Measurements from ENCODE around the gene SYNM.
"Not testable (repeated sequence)": the region's sequence is repeated elsewhere in the genome, so short reads cannot be mapped to it uniquely, and the experiment has no call there.

Gene SYNM

GRCh38 chr15:99104788-99105513 is at the start of gene SYNM:
SYNM (plus strand) TSS chr15:99105080; CDS start chr15:99105200, 120 bp downstream.
- DNase-seq (ENCODE audit: low spot score): peak; percentile 90

DNA sequence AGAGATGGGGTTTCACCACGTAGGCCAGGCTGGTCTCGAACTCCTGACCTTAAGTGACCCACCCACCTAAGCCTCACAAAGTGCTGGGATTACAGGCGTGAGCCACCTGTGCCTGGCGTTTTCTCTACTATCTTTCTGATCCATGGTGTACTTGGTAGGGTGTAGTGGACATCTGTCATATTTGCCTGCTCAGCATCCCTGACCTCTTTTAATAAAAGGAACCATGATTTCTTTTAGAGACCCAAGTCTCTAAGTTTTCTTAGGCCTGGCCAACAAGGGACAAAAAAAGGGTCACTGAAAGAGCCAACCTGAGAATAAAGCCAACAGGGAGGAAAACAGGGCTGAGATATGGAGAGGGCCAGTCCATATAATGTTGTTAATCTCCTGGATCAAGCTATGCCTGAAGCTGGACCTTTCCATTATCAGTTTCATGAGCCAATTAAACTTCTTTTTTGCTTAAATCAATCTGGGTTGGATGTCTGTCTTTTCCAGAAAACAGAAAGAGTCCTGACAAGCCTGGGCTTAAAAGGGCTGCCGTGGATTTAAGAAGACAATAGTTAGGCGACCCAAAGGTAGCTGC is 49.2 kb upstream of the SYNM start:
- DNase-seq (ENCODE audit: low spot score): no peak

- no peak for DNase-seq (ENCODE audit: low spot score)
Observed at GRCh38 chr15:99057020-99057419, 47.9 kb upstream of the SYNM start.

DNA sequence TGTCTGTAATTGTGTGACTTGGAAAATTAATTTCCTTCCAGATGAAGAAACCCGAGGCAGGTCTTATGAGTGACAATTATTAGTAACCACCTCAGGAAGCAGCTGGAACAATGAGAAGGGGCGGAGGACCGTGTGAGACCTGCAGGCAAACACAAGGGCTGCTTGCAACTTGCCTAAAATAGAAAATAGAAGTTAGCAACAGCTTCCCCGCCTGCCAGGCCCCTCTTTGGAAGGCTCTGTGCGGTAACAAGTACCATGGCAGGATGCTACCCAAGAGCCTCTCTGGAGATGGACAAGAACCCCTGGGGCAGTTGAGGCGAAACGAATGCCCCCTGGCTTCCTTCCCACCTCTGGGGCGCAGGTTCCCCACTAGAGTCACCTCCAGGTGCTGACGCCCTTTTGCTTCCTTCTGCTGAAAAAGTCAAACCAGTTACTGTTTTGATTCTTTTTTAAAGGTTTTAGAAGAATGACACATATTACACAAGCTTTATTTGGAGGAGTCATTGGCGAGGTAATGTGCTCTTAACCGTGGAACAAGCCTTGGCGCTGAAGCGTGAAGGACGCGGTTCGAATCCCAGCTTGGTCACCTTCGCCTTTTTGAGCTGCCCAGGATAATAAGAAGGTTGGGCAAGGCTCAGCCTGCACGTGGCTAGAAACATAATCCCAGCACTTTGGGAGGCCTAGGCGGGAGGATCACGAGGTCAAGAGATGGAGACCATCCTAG is 47.0 kb upstream of the SYNM start:
- no peak for DNase-seq (ENCODE audit: low spot score)

DNA sequence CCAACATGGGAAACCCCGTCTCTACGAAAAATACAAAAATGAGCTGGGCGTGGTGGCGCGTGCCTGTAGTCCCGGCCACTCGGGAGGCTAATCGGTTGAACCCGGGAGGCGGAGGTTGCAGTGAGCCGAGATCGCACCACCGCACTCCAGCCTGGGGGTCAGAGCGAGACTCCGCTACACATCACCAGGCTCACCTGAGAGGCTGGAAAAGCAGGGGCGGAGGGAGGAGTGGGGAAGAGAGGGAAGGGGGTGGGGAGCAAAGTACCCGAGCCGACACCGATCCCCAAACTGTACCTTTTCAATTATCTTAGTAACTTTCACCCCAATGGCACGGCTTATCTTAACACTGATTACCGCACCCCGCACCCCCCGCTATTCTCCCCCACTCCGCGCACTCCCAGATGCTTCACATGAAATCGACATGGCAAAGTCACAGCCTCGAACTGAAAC is 46.4 kb upstream of the SYNM start:
- DNase-seq (ENCODE audit: low spot score): no peak

- DNase-seq (ENCODE audit: low spot score): peak; percentile 96
Observed at GRCh38 chr15:99059010-99059981, 45.6 kb upstream of the SYNM start.

DNA sequence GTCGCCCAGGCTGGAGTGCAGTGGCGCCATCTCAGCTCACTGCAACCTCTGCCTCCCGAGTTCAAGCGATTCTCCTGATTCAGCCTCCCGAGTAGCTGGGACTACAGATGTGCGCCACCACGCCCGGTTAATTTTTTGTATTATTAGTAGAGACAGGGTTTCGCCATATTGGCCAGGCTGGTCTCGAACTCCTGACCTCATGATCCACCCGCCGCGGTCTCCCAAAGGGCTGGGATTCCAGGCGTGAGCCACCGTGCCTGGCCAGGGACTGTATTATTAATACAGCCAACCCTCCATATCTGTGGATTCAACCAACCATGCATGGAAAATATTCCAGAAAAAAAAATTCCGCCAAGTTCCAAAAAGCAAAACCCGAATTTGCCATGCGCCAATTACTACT is 44.7 kb upstream of the SYNM start:
- not testable (repeated sequence) for DNase-seq (ENCODE audit: low spot score)

DNA sequence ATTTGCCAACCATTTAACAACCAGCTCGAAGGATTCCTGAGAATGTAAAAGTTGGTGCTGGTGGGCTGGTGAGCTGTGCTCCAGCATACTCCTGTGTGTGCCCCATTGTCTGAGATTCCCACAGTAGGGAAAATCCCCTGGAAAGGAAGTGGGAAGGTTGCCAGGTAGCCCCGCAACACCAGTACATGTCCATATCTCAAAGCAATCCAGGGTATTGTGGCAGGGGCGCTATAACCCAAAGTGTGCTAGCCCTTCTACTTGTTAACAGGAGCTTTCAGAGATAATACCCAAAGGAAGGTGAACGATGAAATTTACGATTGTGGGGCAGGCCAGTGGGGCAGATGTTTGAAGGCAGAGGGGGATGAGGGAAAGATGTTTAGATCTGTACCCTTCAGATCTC is 42.7 kb upstream of the SYNM start:
- no peak for DNase-seq (ENCODE audit: low spot score)

- no peak for DNase-seq (ENCODE audit: low spot score)
Observed at GRCh38 chr15:99068186-99068585, 36.7 kb upstream of the SYNM start.

- DNase-seq (ENCODE audit: low spot score): no peak
Observed at GRCh38 chr15:99070208-99070607, 34.7 kb upstream of the SYNM start.

GRCh38 chr15:99071091-99071680 is 33.7 kb upstream of the SYNM start:
- DNase-seq (ENCODE audit: low spot score): no peak

GRCh38 chr15:99073008-99073717 is 31.7 kb upstream of the SYNM start:
- no peak for DNase-seq (ENCODE audit: low spot score)

DNA sequence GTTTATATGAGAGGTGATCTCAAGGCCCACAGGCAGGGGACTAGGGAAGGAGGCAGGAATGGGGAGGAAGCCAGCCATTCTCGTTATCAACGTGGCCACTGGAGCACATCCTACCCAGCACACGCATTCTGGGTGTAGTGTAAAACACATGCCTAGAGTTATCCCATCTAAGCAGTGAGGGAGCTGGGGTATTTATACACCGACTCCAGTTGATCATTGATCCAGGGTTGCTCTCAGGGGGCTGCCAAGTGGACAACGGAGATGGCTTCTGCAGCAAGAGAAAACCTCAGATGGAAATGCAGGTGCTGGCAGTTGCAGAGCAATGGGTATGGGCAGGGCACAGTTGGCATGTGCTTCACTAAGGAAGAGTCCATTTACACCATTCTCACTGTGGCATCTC is 30.4 kb upstream of the SYNM start:
- DNase-seq (ENCODE audit: low spot score): no peak

DNA sequence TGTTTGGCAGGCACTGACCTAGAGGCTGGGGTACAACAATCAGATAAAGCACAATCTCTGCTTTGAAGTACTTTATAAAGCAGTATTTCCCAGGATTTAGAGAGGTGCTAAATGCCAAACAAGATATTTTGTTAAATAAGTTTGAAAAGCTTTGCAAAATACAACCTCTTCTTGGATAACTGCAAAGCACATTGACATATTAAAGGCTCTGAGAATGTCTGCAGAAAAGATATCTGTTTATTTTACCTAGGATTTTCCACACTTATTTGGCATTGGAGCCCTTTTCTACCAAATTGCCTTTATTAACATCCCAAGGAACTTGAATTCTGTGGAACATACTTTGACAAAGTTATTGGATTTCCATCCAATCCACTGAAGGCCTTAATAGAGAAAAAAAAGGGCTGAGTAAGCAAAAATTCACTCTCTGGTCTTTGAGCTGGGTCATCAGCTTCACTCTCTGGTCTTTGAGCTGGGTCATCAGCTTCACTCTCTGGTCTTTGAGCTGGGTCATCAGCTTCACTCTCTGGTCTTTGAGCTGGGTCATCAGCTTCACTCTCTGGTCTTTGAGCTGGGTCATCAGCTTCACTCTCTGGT is 29.7 kb upstream of the SYNM start:
- DNase-seq (ENCODE audit: low spot score): not testable (repeated sequence)

DNA sequence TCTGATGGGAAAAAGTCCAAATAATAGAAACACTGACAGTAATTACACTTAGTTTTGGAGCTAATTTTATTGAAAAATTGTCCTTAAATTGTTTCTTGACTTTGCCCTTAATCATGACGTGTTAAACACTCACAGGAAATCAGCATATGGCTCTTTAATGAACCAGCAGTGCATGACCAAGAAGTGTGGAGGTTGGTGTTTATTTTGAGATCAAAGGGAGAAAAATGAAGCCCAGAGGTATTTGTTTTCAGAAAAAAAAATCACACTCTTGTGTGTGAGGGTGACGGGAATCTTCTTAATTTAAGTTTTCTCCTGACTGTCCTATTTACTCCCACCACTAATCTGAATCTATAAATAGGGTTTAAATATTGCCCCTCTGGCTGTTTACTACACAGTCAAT is 28.8 kb upstream of the SYNM start:
- DNase-seq (ENCODE audit: low spot score): no peak

- peak; percentile 82 for DNase-seq (ENCODE audit: low spot score)
Observed at GRCh38 chr15:99076555-99077308, 28.1 kb upstream of the SYNM start.

- no peak for DNase-seq (ENCODE audit: low spot score)
Observed at GRCh38 chr15:99082798-99083197, 22.1 kb upstream of the SYNM start.

GRCh38 chr15:99084965-99085364 is 19.9 kb upstream of the SYNM start:
- DNase-seq (ENCODE audit: low spot score): no peak

DNA sequence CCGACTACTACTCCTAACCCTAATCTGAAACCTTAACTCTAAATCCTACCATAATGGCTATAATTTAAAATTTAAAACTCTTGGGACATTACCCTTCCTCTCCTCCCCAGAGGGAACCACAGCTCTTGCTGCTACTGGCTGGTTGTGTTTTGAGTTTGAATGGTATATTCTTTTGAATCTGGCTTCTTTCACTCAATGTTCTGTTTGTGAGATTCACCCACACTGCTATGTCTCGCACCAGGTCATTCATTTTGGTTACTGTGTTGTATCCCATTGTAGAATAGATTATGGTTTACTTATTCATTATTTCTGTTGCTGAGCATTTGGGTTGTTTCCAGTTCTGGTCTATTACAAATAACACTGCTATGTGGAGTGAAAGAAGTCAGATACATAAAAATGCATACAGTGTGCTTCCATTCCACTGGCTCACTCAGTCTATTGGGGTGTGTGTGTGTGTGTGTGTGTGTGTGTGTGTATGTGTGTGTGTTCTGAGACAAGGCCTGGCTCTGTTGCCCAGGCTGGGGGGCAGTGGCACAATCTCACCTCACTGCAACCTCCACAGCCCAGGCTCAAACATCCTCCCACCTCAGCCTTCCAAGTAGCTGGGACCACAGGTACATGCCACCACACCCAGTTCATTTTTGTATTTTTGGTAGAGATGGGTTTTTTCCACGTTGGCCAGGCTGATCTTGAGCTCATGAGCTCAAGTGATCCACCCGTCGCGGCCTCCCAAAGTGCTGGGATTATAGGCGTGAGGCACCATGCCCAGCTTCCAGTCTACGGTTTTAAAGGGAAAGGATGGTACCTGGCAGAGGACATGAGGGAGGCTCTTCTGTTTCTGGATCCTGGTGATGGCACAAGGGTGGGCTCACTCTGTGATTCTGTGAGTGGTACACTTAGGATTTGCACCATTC is 19.2 kb upstream of the SYNM start:
- peak; percentile 68 for DNase-seq (ENCODE audit: low spot score)
